ENCODE data around the gene HIBADH.

HIBADH gene

DNA sequence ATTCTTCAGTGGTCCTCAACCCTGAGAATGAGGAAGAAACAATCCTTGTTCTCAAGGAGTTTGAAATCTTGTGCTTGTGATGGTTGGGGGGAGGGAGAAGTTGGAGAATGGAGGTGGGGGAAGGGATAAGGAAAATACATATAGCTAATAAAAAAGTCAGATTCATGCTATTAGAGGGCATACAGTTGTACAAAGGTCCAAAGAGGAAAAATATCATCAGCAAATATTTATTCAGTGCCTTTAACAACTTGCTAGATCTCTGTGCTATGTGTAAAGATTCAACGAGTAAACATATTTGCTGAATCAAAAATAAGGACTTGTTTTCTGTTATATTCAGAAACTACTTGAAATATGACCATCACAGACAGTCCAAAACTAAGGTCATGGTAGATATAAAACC is 114.4 kb downstream of the HIBADH start:
- no peak for ATAC-seq
- TF ChIP-seq OSR1 (CRISPR knock-in tag; IDR thresholded peaks at IDR 0.05) (no peak), ZC3H10 (CRISPR knock-in tag; IDR thresholded peaks at IDR 0.05) (no peak), PPARA (CRISPR knock-in tag; IDR thresholded peaks at IDR 0.05; ENCODE audit: borderline replicate concordance) (no peak), ZFP3 (CRISPR knock-in tag; IDR thresholded peaks at IDR 0.05) (no peak), GLIS3 (CRISPR knock-in tag; IDR thresholded peaks at IDR 0.05) (no peak), SNAI2 (CRISPR knock-in tag; IDR thresholded peaks at IDR 0.05) (no peak), ZNF8 (CRISPR knock-in tag; IDR thresholded peaks at IDR 0.05) (no peak)
- TF ChIP-seq, protein P1, sequence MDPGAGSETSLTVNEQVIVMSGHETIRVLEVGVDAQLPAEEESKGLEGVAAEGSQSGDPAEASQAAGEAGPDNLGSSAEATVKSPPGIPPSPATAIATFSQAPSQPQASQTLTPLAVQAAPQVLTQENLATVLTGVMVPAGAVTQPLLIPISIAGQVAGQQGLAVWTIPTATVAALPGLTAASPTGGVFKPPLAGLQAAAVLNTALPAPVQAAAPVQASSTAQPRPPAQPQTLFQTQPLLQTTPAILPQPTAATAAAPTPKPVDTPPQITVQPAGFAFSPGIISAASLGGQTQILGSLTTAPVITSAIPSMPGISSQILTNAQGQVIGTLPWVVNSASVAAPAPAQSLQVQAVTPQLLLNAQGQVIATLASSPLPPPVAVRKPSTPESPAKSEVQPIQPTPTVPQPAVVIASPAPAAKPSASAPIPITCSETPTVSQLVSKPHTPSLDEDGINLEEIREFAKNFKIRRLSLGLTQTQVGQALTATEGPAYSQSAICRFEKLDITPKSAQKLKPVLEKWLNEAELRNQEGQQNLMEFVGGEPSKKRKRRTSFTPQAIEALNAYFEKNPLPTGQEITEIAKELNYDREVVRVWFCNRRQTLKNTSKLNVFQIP (CRISPR knock-in tag; IDR thresholded peaks at IDR 0.05; ENCODE audit: borderline replicate concordance, low read depth), result no peak
- TF ChIP-seq, protein P2, sequence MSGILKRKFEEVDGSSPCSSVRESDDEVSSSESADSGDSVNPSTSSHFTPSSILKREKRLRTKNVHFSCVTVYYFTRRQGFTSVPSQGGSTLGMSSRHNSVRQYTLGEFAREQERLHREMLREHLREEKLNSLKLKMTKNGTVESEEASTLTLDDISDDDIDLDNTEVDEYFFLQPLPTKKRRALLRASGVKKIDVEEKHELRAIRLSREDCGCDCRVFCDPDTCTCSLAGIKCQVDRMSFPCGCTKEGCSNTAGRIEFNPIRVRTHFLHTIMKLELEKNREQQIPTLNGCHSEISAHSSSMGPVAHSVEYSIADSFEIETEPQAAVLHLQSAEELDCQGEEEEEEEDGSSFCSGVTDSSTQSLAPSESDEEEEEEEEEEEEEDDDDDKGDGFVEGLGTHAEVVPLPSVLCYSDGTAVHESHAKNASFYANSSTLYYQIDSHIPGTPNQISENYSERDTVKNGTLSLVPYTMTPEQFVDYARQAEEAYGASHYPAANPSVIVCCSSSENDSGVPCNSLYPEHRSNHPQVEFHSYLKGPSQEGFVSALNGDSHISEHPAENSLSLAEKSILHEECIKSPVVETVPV (CRISPR knock-in tag; IDR thresholded peaks at IDR 0.05), result no peak
- TF ChIP-seq, protein P3, sequence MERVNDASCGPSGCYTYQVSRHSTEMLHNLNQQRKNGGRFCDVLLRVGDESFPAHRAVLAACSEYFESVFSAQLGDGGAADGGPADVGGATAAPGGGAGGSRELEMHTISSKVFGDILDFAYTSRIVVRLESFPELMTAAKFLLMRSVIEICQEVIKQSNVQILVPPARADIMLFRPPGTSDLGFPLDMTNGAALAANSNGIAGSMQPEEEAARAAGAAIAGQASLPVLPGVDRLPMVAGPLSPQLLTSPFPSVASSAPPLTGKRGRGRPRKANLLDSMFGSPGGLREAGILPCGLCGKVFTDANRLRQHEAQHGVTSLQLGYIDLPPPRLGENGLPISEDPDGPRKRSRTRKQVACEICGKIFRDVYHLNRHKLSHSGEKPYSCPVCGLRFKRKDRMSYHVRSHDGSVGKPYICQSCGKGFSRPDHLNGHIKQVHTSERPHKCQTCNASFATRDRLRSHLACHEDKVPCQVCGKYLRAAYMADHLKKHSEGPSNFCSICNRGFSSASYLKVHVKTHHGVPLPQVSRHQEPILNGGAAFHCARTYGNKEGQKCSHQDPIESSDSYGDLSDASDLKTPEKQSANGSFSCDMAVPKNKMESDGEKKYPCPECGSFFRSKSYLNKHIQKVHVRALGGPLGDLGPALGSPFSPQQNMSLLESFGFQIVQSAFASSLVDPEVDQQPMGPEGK (CRISPR knock-in tag; IDR thresholded peaks at IDR 0.05; ENCODE audit: borderline replicate concordance), result no peak

DNA sequence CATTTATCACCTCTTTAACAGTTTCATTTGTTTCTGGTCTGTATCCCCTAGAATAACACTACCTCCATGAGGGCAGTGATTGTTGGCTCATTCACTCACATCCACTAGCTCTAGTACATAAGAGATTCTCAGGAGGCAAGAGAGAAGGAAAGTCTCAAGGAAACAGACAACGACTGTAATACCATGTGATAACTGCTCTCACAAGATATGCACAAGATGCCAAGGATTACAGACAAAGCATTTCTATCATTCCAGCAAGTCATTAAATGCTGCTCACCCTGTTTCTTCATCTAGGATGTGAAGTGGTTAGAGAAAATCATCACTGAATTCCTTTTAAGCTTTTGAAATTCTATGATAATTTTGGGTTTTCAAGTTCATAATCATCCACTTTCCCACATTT is 115.3 kb downstream of the HIBADH start:
- TF ChIP-seq TCF4 (CRISPR knock-in tag; IDR thresholded peaks at IDR 0.05; ENCODE audit: borderline replicate concordance) (no peak), ISL1 (CRISPR knock-in tag; IDR thresholded peaks at IDR 0.05) (peak; percentile 40; the same call in 1 of the 2 replicates)
- ATAC-seq, result no peak; the same call in 2 of the 3 replicates

DNA sequence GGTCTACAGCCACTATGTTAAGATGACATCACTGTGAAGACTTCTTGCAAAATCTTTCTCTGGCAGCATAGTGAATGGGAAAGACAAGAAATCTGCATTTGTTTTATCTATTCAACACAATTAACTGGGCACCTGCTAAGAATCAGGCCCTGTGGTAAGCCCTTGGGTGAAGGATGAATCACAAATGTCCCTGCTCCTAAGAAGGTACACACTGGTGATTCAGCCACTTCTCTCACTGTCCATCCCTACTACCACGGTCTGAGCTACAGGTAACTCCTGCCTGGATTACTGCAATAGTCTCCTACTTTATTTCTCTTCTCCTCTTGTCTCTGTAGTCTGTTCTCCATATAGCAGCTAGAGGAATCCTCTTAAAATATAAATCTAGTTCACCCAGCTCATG is 116.1 kb downstream of the HIBADH start:
- TF ChIP-seq RARB (CRISPR knock-in tag; IDR thresholded peaks at IDR 0.05), result no peak
- TF ChIP-seq ZNF565 (CRISPR knock-in tag; conservative IDR thresholded peaks at IDR 0.05; ENCODE audit: low read depth), result no peak
- TF ChIP-seq ISL1 (CRISPR knock-in tag; IDR thresholded peaks at IDR 0.05), result peak; percentile 22; the same call in 1 of the 2 replicates
- no peak for TF ChIP-seq ZFP30 (CRISPR knock-in tag; IDR thresholded peaks at IDR 0.05)
- TF ChIP-seq, protein P1 (CRISPR knock-in tag; IDR thresholded peaks at IDR 0.05; ENCODE audit: borderline replicate concordance, low read depth), result no peak
- no peak for ATAC-seq

DNA sequence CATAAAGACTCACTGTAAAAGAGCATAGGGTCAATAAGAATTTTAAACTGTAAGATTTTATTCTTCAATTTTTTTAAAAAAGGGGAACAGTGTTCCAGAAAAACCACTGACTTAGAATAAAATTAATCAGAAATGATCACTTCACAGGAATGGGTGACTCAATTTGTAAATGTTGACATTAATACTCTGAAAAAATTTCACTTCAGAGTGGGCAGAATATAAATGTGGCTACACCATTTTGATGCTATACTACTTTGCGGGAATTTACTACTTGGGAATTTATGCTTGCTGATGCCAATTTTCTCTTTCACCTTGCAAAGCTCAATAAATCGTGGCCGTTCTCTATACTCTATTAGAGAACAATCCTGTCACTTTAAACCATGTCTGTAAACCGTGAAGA is 126.9 kb downstream of the HIBADH start:
- ATAC-seq, result no peak
- no peak for TF ChIP-seq ARNTL (CRISPR knock-in tag; IDR thresholded peaks at IDR 0.05; ENCODE audit: borderline replicate concordance, low read depth)
- no peak for TF ChIP-seq CSDC2 (CRISPR knock-in tag; IDR thresholded peaks at IDR 0.05)
- no peak for TF ChIP-seq ZFP30 (CRISPR knock-in tag; IDR thresholded peaks at IDR 0.05)
- TF ChIP-seq, protein P2 (CRISPR knock-in tag; IDR thresholded peaks at IDR 0.05), result no peak
- TF ChIP-seq TOX (CRISPR knock-in tag; IDR thresholded peaks at IDR 0.05; ENCODE audit: borderline replicate concordance), result no peak
- TF ChIP-seq ZNF565 (CRISPR knock-in tag; conservative IDR thresholded peaks at IDR 0.05; ENCODE audit: low read depth), result no peak
- TF ChIP-seq GLIS3 (CRISPR knock-in tag; IDR thresholded peaks at IDR 0.05), result no peak
- TF ChIP-seq ESRRG (CRISPR knock-in tag; IDR thresholded peaks at IDR 0.05), result no peak
- TF ChIP-seq ZC3H10 (CRISPR knock-in tag; IDR thresholded peaks at IDR 0.05), result no peak
- TF ChIP-seq, protein P4, sequence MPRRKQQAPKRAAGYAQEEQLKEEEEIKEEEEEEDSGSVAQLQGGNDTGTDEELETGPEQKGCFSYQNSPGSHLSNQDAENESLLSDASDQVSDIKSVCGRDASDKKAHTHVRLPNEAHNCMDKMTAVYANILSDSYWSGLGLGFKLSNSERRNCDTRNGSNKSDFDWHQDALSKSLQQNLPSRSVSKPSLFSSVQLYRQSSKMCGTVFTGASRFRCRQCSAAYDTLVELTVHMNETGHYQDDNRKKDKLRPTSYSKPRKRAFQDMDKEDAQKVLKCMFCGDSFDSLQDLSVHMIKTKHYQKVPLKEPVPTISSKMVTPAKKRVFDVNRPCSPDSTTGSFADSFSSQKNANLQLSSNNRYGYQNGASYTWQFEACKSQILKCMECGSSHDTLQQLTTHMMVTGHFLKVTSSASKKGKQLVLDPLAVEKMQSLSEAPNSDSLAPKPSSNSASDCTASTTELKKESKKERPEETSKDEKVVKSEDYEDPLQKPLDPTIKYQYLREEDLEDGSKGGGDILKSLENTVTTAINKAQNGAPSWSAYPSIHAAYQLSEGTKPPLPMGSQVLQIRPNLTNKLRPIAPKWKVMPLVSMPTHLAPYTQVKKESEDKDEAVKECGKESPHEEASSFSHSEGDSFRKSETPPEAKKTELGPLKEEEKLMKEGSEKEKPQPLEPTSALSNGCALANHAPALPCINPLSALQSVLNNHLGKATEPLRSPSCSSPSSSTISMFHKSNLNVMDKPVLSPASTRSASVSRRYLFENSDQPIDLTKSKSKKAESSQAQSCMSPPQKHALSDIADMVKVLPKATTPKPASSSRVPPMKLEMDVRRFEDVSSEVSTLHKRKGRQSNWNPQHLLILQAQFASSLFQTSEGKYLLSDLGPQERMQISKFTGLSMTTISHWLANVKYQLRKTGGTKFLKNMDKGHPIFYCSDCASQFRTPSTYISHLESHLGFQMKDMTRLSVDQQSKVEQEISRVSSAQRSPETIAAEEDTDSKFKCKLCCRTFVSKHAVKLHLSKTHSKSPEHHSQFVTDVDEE (CRISPR knock-in tag; IDR thresholded peaks at IDR 0.05), result no peak
- TF ChIP-seq ZFP3 (CRISPR knock-in tag; IDR thresholded peaks at IDR 0.05), result no peak
- TF ChIP-seq ZNF70 (CRISPR knock-in tag; IDR thresholded peaks at IDR 0.05), result no peak
- TF ChIP-seq, protein P3 (CRISPR knock-in tag; IDR thresholded peaks at IDR 0.05; ENCODE audit: borderline replicate concordance), result no peak
- TF ChIP-seq SNAI2 (CRISPR knock-in tag; IDR thresholded peaks at IDR 0.05), result no peak
- no peak for TF ChIP-seq BACH2 (CRISPR knock-in tag; IDR thresholded peaks at IDR 0.05; ENCODE audit: borderline replicate concordance)

All from SK-N-SH treated with all-trans-retinoic acid at 6 μM for 48 hours (cell line).